ENCODE data around the gene B4GALNT1. TPM values are rescaled to one million over a fixed set of nuclear protein-coding genes. Genes with fewer than 3 reads are reported as not detected.

Gene B4GALNT1
- total and polyA plus RNA-seq, 9 of the 15 experiments (the other 6 are each of a cell fraction or from before 2014, with no cell fraction given) = 1.0 to 32.2 (median 9.8) TPM

- ATAC-seq = no peak
- no peak for FAIRE-seq
- intact Hi-C loops (cut with micrococcal nuclease) = no loop called here
- H3K4me3 ChIP-seq = no peak overlapping the region
- H3K36me3 ChIP-seq (ENCODE audit: control insufficient read depth, insufficient read depth, low read length) = peaks cover 46% of the 10 kb centered on the region; the same call in 2 of the 3 replicates
- H3K27me3 ChIP-seq (ENCODE audit: control insufficient read depth in 2 of 2, insufficient read depth in 2 of 2, low read length in 2 of 2) = no peaks in the 10 kb centered on the region
- no peaks in the 10 kb centered on the region for H4K20me1 ChIP-seq (replicated peaks; ENCODE audit: control insufficient read depth, insufficient read depth, low read length)
- peak; percentile 39 for TF ChIP-seq POLR2G (IDR thresholded peaks at IDR 0.05; ENCODE audit: low read depth, low read length)
- no peak for TF ChIP-seq ZNF121 (CRISPR knock-in tag; conservative IDR thresholded peaks at IDR 0.05)
- peak; percentile 33; the same call in 1 of the 2 replicates for TF ChIP-seq RBFOX2 (IDR thresholded peaks at IDR 0.05; ENCODE audit: low read depth, low read length)
- no peak for TF ChIP-seq HSF4 (CRISPR knock-in tag; IDR thresholded peaks at IDR 0.05; ENCODE audit: borderline replicate concordance)
- TF ChIP-seq CCAR2 (IDR thresholded peaks at IDR 0.05; ENCODE audit: low read depth, low read length) = no peak
- TF ChIP-seq ZBTB33 (CRISPR knock-in tag; IDR thresholded peaks at IDR 0.05) = peak; percentile 82
- BruUV-seq (replicated peaks) = no TSS peak
- in situ Hi-C loops (cut with MboI) = loop anchor here (5.0 kb wide), 2 partner anchors 65 to 105 kb away; partner anchors contain the start of gene OS9
- H2AFZ ChIP-seq (ENCODE audit: low read depth, low read length) = no peak overlapping the region
- no peak overlapping the region for H3K9ac ChIP-seq (ENCODE audit: insufficient read depth in 1 of 2, low read depth in 2 of 2, low read length in 2 of 2)
- no peak for DNase-seq (ENCODE audit: extremely low read depth in 1 of 4, low spot score in 3 of 4)
- WGBS (ENCODE audit: insufficient coverage, low coverage, missing lambda C conversion rate) = 98% methylated on average over 35 of the region's 67 CpGs
- 0 out of 3 replicates have a peak, but pooled peaks cover 5% of the 10 kb centered on the region for H3K79me2 ChIP-seq (ENCODE audit: control insufficient read depth, insufficient read depth, low read length)
- peaks cover 5 to 29% of the 10 kb centered on the region in 2 experiments for H3K4me1 ChIP-seq (replicated peaks in 1 of 2; ENCODE audit: control insufficient read depth in 2 of 2, insufficient read depth in 2 of 2, low read length in 2 of 2)
- ChIA-PET POLR2A (interaction anchor here (1.0 to 1.8 kb wide), 3 partner anchors 10 to 112 kb away, joined by 4 to 7 read pairs (median 4); no protein-coding TSS in a partner anchor), CTCF (ENCODE audit: low intra/inter-chr PET ratio) (no interaction called here)
- no peak overlapping the region for H3K4me2 ChIP-seq (ENCODE audit: insufficient read depth, low read length)
- H3K9me3 ChIP-seq (replicated peaks; ENCODE audit: control insufficient read depth, insufficient read depth, low read depth, low read length) = no peaks in the 10 kb centered on the region
- H3K9me1 ChIP-seq (ENCODE audit: control insufficient read depth, insufficient read depth, low read length) = no peaks in the 10 kb centered on the region
- H3K27ac ChIP-seq (ENCODE audit: extremely low read depth, low read depth, low read length) = no peak overlapping the region
These were observed 5.3 kb downstream of the B4GALNT1 start for GRCh38 chr12:57627501-57628279.
